ENCODE measurements around the gene PRDM12.

GRCh38 chr9:130623466-130623865 lies 40.9 kb upstream of the PRDM12 start:
- no peak for TF ChIP-seq CTCF (IDR thresholded peaks at IDR 0.05)
- TF ChIP-seq POLR2A (IDR thresholded peaks at IDR 0.05), result no peak
